ENCODE data around the gene SDHA. TPM values are rescaled to one million over a fixed set of nuclear protein-coding genes. Genes with fewer than 3 reads are reported as not detected.

The SDHA gene
- total and polyA plus RNA-seq, 2 of the 13 experiments (the other 11 are each of a cell fraction or from before 2014, with no cell fraction given): 185 to 240 TPM

GRCh38 chr5:188488-189481 lies 29.3 kb upstream of the SDHA start:
- no peak overlapping the region for H3K27ac ChIP-seq (ENCODE audit: extremely low read length, insufficient read depth, low read length)
- ChIA-PET CTCF (ENCODE audit: low intra/inter-chr PET ratio, low total read pairs) (interaction anchor here (0.9 kb wide), 1 partner anchor 29 kb away, joined by 3 read pairs; the partner anchor contains the start of genes CCDC127 and SDHA), POLR2A (interaction anchor here (2.1 kb wide), 1 partner anchor 82 kb away, joined by 8 read pairs; the partner anchor contains the start of gene PDCD6)
- in situ Hi-C loops (cut with HindIII; ENCODE audit: extremely low pct_ligation_motif_present, low pct_unique_long_range_greater_than_20kb): no loop called here
- no peaks in the 10 kb centered on the region for H4K20me1 ChIP-seq (ENCODE audit: insufficient read depth, low read length)
- DNase-seq (ENCODE audit: low spot score) (peak; percentile 77), ATAC-seq (peak; percentile 93), FAIRE-seq (peak; percentile 75)
- H3K36me3 ChIP-seq (replicated peaks in 1 of 2; ENCODE audit: control insufficient read depth in 1 of 2, insufficient read depth in 2 of 2, low read length in 2 of 2): no peaks in the 10 kb centered on the region
- H3K4me1 ChIP-seq (ENCODE audit: insufficient read depth, low read length): peaks cover 23% of the 10 kb centered on the region
- 37% methylated on average over 14 of the region's 37 CpGs for WGBS (ENCODE audit: low lambda C conversion rate)
- H3K9ac ChIP-seq (ENCODE audit: insufficient read depth, low read depth, low read length): no peak overlapping the region
- no peak overlapping the region for H2AFZ ChIP-seq (ENCODE audit: low read length)
- H3K79me2 ChIP-seq (ENCODE audit: insufficient read depth, low read length): no peaks in the 10 kb centered on the region
- intact Hi-C loops (cut with micrococcal nuclease; ENCODE audit: unreplicated experiment): loop anchor here (2.0 kb wide), 1 partner anchor 30 kb away; the partner anchor contains the start of genes CCDC127 and SDHA
- peak overlapping the region; percentile 47; the same call in 1 of the 2 replicates for H3K4me2 ChIP-seq (ENCODE audit: low read depth, low read length)
- peaks cover 0 to 15% of the 10 kb centered on the region in 2 experiments; a peak in 1 of 5 replicates for H3K27me3 ChIP-seq (ENCODE audit: control insufficient read depth in 1 of 2, insufficient read depth in 2 of 2, low read length in 2 of 2)
- no TSS peak for BruUV-seq (replicated peaks)
- H3K4me3 ChIP-seq (replicated peaks in 1 of 3; ENCODE audit: insufficient read depth in 1 of 3, low read depth in 2 of 3, low read length in 3 of 3): no peak overlapping the region; a peak in 1 of 6 replicates
- no peaks in the 10 kb centered on the region for H3K9me3 ChIP-seq (ENCODE audit: low read length)
- TF ChIP-seq, protein P1, sequence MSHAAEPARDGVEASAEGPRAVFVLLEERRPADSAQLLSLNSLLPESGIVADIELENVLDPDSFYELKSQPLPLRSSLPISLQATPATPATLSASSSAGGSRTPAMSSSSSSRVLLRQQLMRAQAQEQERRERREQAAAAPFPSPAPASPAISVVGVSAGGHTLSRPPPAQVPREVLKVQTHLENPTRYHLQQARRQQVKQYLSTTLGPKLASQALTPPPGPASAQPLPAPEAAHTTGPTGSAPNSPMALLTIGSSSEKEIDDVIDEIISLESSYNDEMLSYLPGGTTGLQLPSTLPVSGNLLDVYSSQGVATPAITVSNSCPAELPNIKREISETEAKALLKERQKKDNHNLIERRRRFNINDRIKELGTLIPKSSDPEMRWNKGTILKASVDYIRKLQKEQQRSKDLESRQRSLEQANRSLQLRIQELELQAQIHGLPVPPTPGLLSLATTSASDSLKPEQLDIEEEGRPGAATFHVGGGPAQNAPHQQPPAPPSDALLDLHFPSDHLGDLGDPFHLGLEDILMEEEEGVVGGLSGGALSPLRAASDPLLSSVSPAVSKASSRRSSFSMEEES (CRISPR knock-in tag; IDR thresholded peaks at IDR 0.05): peak; percentile 45; the same call in 1 of the 2 replicates
- TF ChIP-seq ZNF782 (CRISPR knock-in tag; IDR thresholded peaks at IDR 0.05; ENCODE audit: borderline replicate concordance) (no peak), NFATC3 (CRISPR knock-in tag; IDR thresholded peaks at IDR 0.05) (no peak), MAFG (CRISPR knock-in tag; IDR thresholded peaks at IDR 0.05) (no peak), ZNF747 (CRISPR knock-in tag; IDR thresholded peaks at IDR 0.05; ENCODE audit: borderline replicate concordance) (no peak; the same call in 1 of the 2 replicates), HNF1A (IDR thresholded peaks at IDR 0.05; ENCODE audit: low read depth) (no peak), HNF1A (CRISPR knock-in tag; IDR thresholded peaks at IDR 0.05; ENCODE audit: borderline replicate concordance) (no peak), CBX2 (IDR thresholded peaks at IDR 0.05; ENCODE audit: low read depth, low read length) (no peak), CBX2 (CRISPR knock-in tag; IDR thresholded peaks at IDR 0.05; ENCODE audit: low read depth) (no peak), U2AF1 (optimal IDR thresholded peaks at IDR 0.05; ENCODE audit: low read depth, low read length) (no peak), BORCS8-MEF2B (CRISPR knock-in tag; IDR thresholded peaks at IDR 0.05) (no peak), HOXA9 (CRISPR knock-in tag; IDR thresholded peaks at IDR 0.05; ENCODE audit: borderline replicate concordance) (no peak)
- TF ChIP-seq, protein P2, sequence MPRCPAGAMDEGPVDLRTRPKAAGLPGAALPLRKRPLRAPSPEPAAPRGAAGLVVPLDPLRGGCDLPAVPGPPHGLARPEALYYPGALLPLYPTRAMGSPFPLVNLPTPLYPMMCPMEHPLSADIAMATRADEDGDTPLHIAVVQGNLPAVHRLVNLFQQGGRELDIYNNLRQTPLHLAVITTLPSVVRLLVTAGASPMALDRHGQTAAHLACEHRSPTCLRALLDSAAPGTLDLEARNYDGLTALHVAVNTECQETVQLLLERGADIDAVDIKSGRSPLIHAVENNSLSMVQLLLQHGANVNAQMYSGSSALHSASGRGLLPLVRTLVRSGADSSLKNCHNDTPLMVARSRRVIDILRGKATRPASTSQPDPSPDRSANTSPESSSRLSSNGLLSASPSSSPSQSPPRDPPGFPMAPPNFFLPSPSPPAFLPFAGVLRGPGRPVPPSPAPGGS (CRISPR knock-in tag; IDR thresholded peaks at IDR 0.05): 0 out of 2 replicates have a peak, but pooled peaks have one; percentile 58
- TF ChIP-seq, protein P3, sequence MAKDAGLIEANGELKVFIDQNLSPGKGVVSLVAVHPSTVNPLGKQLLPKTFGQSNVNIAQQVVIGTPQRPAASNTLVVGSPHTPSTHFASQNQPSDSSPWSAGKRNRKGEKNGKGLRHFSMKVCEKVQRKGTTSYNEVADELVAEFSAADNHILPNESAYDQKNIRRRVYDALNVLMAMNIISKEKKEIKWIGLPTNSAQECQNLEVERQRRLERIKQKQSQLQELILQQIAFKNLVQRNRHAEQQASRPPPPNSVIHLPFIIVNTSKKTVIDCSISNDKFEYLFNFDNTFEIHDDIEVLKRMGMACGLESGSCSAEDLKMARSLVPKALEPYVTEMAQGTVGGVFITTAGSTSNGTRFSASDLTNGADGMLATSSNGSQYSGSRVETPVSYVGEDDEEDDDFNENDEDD (CRISPR knock-in tag; IDR thresholded peaks at IDR 0.05; ENCODE audit: borderline replicate concordance): peak; percentile 40; the same call in 1 of the 2 replicates
